Right atrium auricular region (tissue), 2 donors: Measurements from ENCODE around the gene BZW2. TPM values are rescaled to one million over a fixed set of nuclear protein-coding genes. Genes with fewer than 3 reads are reported as not detected.
A peak's percentile ranks its signal among the peaks of the same experiment; 100 is the strongest.

Experiments
- DNase-seq: peaks from one replicate; pipeline ENCODE4 v3.0.0-alpha.2; 2019; ENCODE audit warnings: low spot score
- H3K27ac ChIP-seq, 2 donors: fragments of 200-600 bp; sonication (generic); 1 replicate in 1 of 2; 2 replicates in 1 of 2; pipeline ENCODE4 v1.5.1; 2016 to 2019
- H3K27me3 ChIP-seq, 2 donors: fragments of 200-600 bp; sonication (generic); one replicate each; pipeline versions ENCODE4 v1.5.1 to v1.6.0; 2017 to 2019
- H3K36me3 ChIP-seq: fragments of 200-600 bp; sonication (generic); one replicate; pipeline ENCODE4 v1.5.1; 2016
- H3K4me1 ChIP-seq, 2 donors: fragments of 200-600 bp; sonication (generic); one replicate each; pipeline versions ENCODE4 v1.5.1 to v1.6.0; 2017 to 2019
- H3K4me3 ChIP-seq, 2 donors: fragments of 200-600 bp; sonication (generic); 1 replicate in 1 of 2; 2 replicates in 1 of 2; pipeline ENCODE4 v1.5.1; 2017 to 2019; ENCODE audit warnings: mild to moderate bottlenecking in 1 of 2, moderate library complexity in 1 of 2
- H3K9me3 ChIP-seq, 2 donors: fragments of 200-600 bp; sonication (generic); one replicate each; pipeline ENCODE4 v1.5.1; 2019
- CTCF ChIP-seq, 2 donors: fragments of 200-600 bp; sonication (generic); IDR thresholded peaks; one replicate each; pipeline ENCODE4 v1.5.1; 2019; ENCODE audit warnings: antibody characterized with exemption in 2 of 2
- total RNA-seq, 2 donors: library from RNA; depleted of rRNA; stranded (reverse); fragments of >200 nt; gene quantifications; one replicate each; pipeline ENCODE4 v1.1.0, GENCODE V29; 2016

The BZW2 gene
- total RNA-seq, 2 donors from 2014 or later, result 206 to 292 TPM

GRCh38 chr7:16753102-16753931, 107.3 kb downstream of the BZW2 start, which contains the start of gene TSPAN13:
TSPAN13 (plus strand) TSS chr7:16753755; CDS start chr7:16753968, 213 bp downstream.
- no peak for DNase-seq
- peak within 1 kb of the TSS; percentile 63 to 76 for H3K27ac ChIP-seq
- TF ChIP-seq CTCF (IDR thresholded peaks at IDR 0.05), result no peak

GRCh38 chr7:16753932-16754855, 108.2 kb downstream of the BZW2 start:
- no peaks in the 10 kb centered on the region for H3K4me1 ChIP-seq
- no peak for DNase-seq
- TF ChIP-seq CTCF (IDR thresholded peaks at IDR 0.05), result no peak
- H3K27me3 ChIP-seq, result no peaks in the 10 kb centered on the region
- no peaks in the 10 kb centered on the region for H3K36me3 ChIP-seq
- H3K27ac ChIP-seq, result peak overlapping the region; percentile 63 to 76
- no peaks in the 10 kb centered on the region for H3K9me3 ChIP-seq
- peak overlapping the region; percentile 63 to 73 for H3K4me3 ChIP-seq

More at GRCh38 chr7:16753102-16753931, 107.3 kb downstream of the BZW2 start, which contains the start of gene TSPAN13:
- H3K4me1 ChIP-seq, result no peaks in the 10 kb centered on the region
- H3K27me3 ChIP-seq, result no peaks in the 10 kb centered on the region
- H3K36me3 ChIP-seq, result no peaks in the 10 kb centered on the region
- H3K9me3 ChIP-seq, result no peaks in the 10 kb centered on the region
- H3K4me3 ChIP-seq, result peak within 1 kb of the TSS; percentile 63 to 73

GRCh38 chr7:16754856-16755317, 108.9 kb downstream of the BZW2 start:
- Histone ChIP-seq H3K9me3 (no peaks in the 10 kb centered on the region), H3K4me1 (no peaks in the 10 kb centered on the region), H3K36me3 (no peaks in the 10 kb centered on the region), H3K27ac (peak overlapping the region; percentile 63 to 76), H3K27me3 (no peaks in the 10 kb centered on the region), H3K4me3 (peak overlapping the region; percentile 63 to 73)
- no peak for DNase-seq
- no peak for TF ChIP-seq CTCF (IDR thresholded peaks at IDR 0.05)

GRCh38 chr7:16755397-16755796, 109.4 kb downstream of the BZW2 start:
- no peaks in the 10 kb centered on the region for H3K36me3 ChIP-seq
- H3K4me1 ChIP-seq, result no peaks in the 10 kb centered on the region
- H3K4me3 ChIP-seq, result no peak overlapping the region
- no peaks in the 10 kb centered on the region for H3K27me3 ChIP-seq
- H3K27ac ChIP-seq, result peak overlapping the region in 1 of 2 donors; percentile 3
- no peaks in the 10 kb centered on the region for H3K9me3 ChIP-seq
- TF ChIP-seq CTCF (IDR thresholded peaks at IDR 0.05), result no peak
- no peak for DNase-seq

Other genes with a start within 250 kb of the BZW2 start
- gene CRPPA, start 224.6 kb upstream of the BZW2 start, total RNA-seq, result 1 to 10 TPM; 2.2 to 8.0 TPM
- 1 to 10 TPM; 2.1 to 5.9 TPM for gene SOSTDC1, start 180.4 kb upstream of the BZW2 start, total RNA-seq
- gene LRRC72, start 119.4 kb upstream of the BZW2 start, total RNA-seq, result not detected
- 10 to 100 TPM; 20.8 to 33.7 TPM for gene ANKMY2, start 427 bp upstream of the BZW2 start, total RNA-seq
- gene TSPAN13, start 107.6 kb downstream of the BZW2 start, total RNA-seq, result 1 to 10 TPM; 5.1 to 9.7 TPM
- gene AGR2, start 158.8 kb downstream of the BZW2 start, total RNA-seq, result not detected
- gene AGR3, start 235.8 kb downstream of the BZW2 start, total RNA-seq, result not detected